Esophagus muscularis mucosa (tissue), 4 donors: Measurements from ENCODE around the gene RMND5A. TPM values are rescaled to one million over a fixed set of nuclear protein-coding genes. Genes with fewer than 3 reads are reported as not detected.

ENCODE experiments used
- DNase-seq: peaks from one replicate; pipeline ENCODE4 v3.0.0-alpha.2; 2017; ENCODE audit errors: extremely low spot score
- H3K27ac ChIP-seq, 4 donors: fragments of 200-600 bp; sonication (generic); replicated peaks in 1 of 4; 1 replicate in 3 of 4; 2 replicates in 1 of 4; pipeline ENCODE4 v1.5.1; 2016 to 2019; ENCODE audit warnings: mild to moderate bottlenecking in 1 of 4
- H3K27me3 ChIP-seq, 4 donors: fragments of 200-600 bp; sonication (generic); one replicate each; pipeline versions ENCODE4 v1.5.1 to v1.6.0; 2016 to 2019
- H3K36me3 ChIP-seq, 4 donors: fragments of 200-600 bp; sonication (generic); one replicate each; pipeline ENCODE4 v1.5.1; 2016 to 2019
- H3K4me1 ChIP-seq, 4 donors: fragments of 200-600 bp; sonication (generic); one replicate each; pipeline ENCODE4 v1.5.1; 2016 to 2019
- H3K4me3 ChIP-seq, 4 donors: fragments of 200-600 bp; sonication (generic); 1 replicate in 2 of 4; 2 replicates in 2 of 4; pipeline ENCODE4 v1.5.1; 2016 to 2019; ENCODE audit warnings: mild to moderate bottlenecking in 4 of 4, moderate library complexity in 1 of 4
- H3K9me3 ChIP-seq, 4 donors: fragments of 200-600 bp; sonication (generic); 1 replicate in 3 of 4; 2 replicates in 1 of 4; pipeline ENCODE4 v1.5.1; 2016 to 2019
- EP300 ChIP-seq: sonication (generic); formaldehyde crosslinking; IDR thresholded peaks from one replicate; pipeline ENCODE4 v1.6.1; 2017; ENCODE audit warnings: antibody characterized with exemption
- POLR2A ChIP-seq: fragments of 450-650 bp; IDR thresholded peaks from one replicate; pipeline ENCODE4 v1.6.1; 2017; ENCODE audit warnings: antibody characterized with exemption, moderate library complexity, mild to moderate bottlenecking, low read depth
- POLR2AphosphoS5 ChIP-seq, 2 donors: sonication (generic); formaldehyde crosslinking; IDR thresholded peaks; one replicate each; pipeline ENCODE4 v1.6.1; 2017; ENCODE audit warnings: antibody characterized with exemption in 2 of 2
- WGBS: methylation state at CpG from one replicate; pipeline ENCODE4 v1.1.5; 2018; 5-methylcytosine and 5-hydroxymethylcytosine counted together
- intact Hi-C: fragments of 100-400 bp; cut with DNase I; formaldehyde crosslinking; loops from one replicate; pipeline ENCODE4 v1.15.1; 2023
- total RNA-seq, 4 donors: library from RNA; depleted of rRNA; stranded (reverse); fragments of >200 nt; gene quantifications; one replicate each; pipeline versions ENCODE4 v1.1.0 to v1.2.1, GENCODE V29; 2016
- TF ChIP-seq, protein P1 (sequence below), 3 experiments: fragments of 200-600 bp in 2 of 3; fragments of 450-650 bp in 1 of 3; sonication (generic) in 2 of 3; IDR thresholded peaks; one replicate each; pipeline ENCODE4 v1.5.1; 2017 to 2019; ENCODE audit warnings: antibody characterized with exemption in 3 of 3, mild to moderate bottlenecking in 2 of 3, moderate library complexity in 1 of 3

Gene RMND5A
- total RNA-seq, 4 donors from 2014 or later: 42.1 to 85.1 (median 49.8) TPM

GRCh38 chr2:86686460-86686859, 33.6 kb upstream of the RMND5A start:
- Histone ChIP-seq H3K9me3 (no peaks in the 10 kb centered on the region), H3K27me3 (no peaks in the 10 kb centered on the region), H3K27ac (no peak overlapping the region), H3K36me3 (no peaks in the 10 kb centered on the region), H3K4me1 (no peaks in the 10 kb centered on the region), H3K4me3 (no peak overlapping the region)
- 97% methylated on average over 5 of the region's 5 CpGs for WGBS
- DNase-seq: no peak
- no peak for TF ChIP-seq POLR2A
- TF ChIP-seq POLR2AphosphoS5 (IDR thresholded peaks at IDR 0.05): no peak
- TF ChIP-seq, protein P1, sequence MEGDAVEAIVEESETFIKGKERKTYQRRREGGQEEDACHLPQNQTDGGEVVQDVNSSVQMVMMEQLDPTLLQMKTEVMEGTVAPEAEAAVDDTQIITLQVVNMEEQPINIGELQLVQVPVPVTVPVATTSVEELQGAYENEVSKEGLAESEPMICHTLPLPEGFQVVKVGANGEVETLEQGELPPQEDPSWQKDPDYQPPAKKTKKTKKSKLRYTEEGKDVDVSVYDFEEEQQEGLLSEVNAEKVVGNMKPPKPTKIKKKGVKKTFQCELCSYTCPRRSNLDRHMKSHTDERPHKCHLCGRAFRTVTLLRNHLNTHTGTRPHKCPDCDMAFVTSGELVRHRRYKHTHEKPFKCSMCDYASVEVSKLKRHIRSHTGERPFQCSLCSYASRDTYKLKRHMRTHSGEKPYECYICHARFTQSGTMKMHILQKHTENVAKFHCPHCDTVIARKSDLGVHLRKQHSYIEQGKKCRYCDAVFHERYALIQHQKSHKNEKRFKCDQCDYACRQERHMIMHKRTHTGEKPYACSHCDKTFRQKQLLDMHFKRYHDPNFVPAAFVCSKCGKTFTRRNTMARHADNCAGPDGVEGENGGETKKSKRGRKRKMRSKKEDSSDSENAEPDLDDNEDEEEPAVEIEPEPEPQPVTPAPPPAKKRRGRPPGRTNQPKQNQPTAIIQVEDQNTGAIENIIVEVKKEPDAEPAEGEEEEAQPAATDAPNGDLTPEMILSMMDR (IDR thresholded peaks at IDR 0.05): no peak
- TF ChIP-seq EP300: no peak
- intact Hi-C loops: no loop called here

DNA sequence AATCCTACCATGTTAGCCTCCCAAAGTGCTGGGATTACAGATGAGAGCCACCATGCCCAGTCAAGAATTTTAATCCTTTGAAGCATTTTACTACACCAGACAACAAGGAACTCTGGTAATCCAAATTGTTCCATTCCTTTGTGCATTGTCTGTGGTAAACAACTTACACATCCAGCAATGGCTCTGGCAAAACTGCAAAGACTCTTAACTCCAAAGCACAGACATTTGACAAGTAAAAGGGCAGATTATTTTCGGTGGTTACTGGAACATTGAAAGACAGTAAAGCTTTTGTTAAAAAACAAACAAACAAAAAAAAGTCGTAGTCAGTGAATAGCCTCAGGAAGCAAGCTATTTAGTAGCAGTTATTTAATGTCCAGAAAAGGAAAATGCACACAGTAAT, 33.2 kb upstream of the RMND5A start:
- no peaks in the 10 kb centered on the region for H3K36me3 ChIP-seq
- intact Hi-C loops: no loop called here
- 82% methylated on average over 2 of the region's 2 CpGs for WGBS
- H3K9me3 ChIP-seq: no peaks in the 10 kb centered on the region
- no peaks in the 10 kb centered on the region for H3K27me3 ChIP-seq
- TF ChIP-seq POLR2AphosphoS5 (IDR thresholded peaks at IDR 0.05): no peak
- TF ChIP-seq POLR2A: no peak
- no peak for TF ChIP-seq EP300
- TF ChIP-seq, protein P1 (IDR thresholded peaks at IDR 0.05): no peak
- no peak overlapping the region for H3K4me3 ChIP-seq
- H3K27ac ChIP-seq: no peak overlapping the region
- H3K4me1 ChIP-seq: no peaks in the 10 kb centered on the region
- no peak for DNase-seq

DNA sequence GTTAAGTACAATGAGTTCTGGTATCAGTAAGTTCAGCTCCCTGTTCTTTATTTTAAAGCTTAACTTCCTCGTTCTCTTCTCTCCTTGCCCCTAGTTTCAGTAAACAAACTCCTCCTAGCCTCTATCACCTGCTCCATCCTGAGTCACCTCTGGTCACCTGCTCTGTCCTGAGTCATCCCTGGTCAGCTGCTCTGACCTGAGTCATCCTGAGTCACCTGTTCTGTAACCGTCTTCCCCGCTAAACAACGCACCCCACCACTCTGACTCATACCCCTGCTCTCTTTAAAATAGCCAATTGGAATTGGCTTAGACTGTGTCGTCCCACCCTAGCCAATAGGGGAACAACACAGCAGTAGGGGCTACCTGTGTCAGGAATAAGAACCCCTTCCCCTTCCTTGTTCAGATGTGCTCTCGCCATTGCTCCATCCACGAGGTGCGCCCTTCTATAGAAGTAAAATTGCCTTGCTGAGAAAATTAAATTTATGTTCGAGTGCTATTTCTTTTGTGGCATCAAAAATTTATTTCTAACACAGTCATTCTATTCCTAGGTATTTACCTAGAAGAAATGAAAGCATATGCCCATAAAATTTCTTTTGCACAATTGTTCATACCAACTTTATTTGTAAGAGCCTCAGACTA, 24.9 kb upstream of the RMND5A start:
- WGBS: 89% methylated on average over 9 of the region's 9 CpGs
- TF ChIP-seq, protein P1 (IDR thresholded peaks at IDR 0.05): no peak
- TF ChIP-seq EP300: no peak
- no peak for TF ChIP-seq POLR2A
- no peak for TF ChIP-seq POLR2AphosphoS5 (IDR thresholded peaks at IDR 0.05)

DNA sequence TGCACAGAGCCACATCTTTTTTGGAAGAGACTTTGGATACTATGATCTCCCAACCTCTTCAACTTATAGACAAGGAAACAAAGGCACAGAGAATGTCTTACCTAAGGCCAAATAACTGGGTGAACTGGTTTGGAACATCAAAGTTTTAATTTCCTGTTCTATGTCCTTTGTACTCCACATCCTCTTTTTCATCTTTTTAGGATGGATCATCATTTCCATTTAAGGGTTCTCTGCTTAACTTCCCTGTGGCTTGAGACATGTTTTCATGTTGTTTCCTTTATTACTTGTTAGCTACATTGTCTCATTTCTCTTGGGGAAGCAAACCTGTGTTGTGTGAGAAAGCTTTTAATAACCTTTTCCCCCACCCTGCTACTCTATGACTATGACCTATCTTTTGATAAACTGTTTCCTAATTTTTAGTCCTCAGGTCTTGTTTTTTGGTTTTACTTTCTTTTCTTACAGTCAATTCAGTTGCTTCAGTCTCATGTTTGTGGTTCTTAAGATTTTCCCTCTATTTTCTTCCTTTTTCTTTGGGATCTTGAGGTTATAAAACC, 22.5 kb upstream of the RMND5A start:
- H3K27ac ChIP-seq: no peak overlapping the region
- intact Hi-C loops: no loop called here

More for the DNA sequence above, 24.9 kb upstream of the RMND5A start:
- H3K4me1 ChIP-seq: no peaks in the 10 kb centered on the region
- DNase-seq: no peak
- no peak overlapping the region for H3K27ac ChIP-seq
- intact Hi-C loops: no loop called here
- peaks cover 0 to 9% (median 3%) of the 10 kb centered on the region in 4 donors for H3K9me3 ChIP-seq
- H3K36me3 ChIP-seq: no peaks in the 10 kb centered on the region
- no peak overlapping the region for H3K4me3 ChIP-seq
- no peaks in the 10 kb centered on the region for H3K27me3 ChIP-seq

More for the DNA sequence above, 22.5 kb upstream of the RMND5A start:
- Histone ChIP-seq H3K4me1 (no peaks in the 10 kb centered on the region), H3K27me3 (no peaks in the 10 kb centered on the region), H3K9me3 (peaks cover 0 to 9% (median 3%) of the 10 kb centered on the region in 4 donors), H3K4me3 (no peak overlapping the region), H3K36me3 (no peaks in the 10 kb centered on the region)
- DNase-seq: no peak
- TF ChIP-seq EP300 (no peak), POLR2A (no peak), POLR2AphosphoS5 (IDR thresholded peaks at IDR 0.05) (no peak)
- TF ChIP-seq, protein P1 (IDR thresholded peaks at IDR 0.05): no peak
